ENCODE measurements around the gene PA2G4. TPM values are rescaled to one million over a fixed set of nuclear protein-coding genes. Genes with fewer than 3 reads are reported as not detected.

The PA2G4 gene
- total RNA-seq, 1 experiment from 2014 or later: 205 TPM

GRCh38 chr12:56157201-56158028 lies 53.1 kb downstream of the PA2G4 start:
- H3K9me3 Mint-ChIP-seq (ENCODE audit: unreplicated experiment): no peaks in the 10 kb centered on the region
- ChIA-PET CTCF (interaction anchor here (0.6 to 2.6 kb wide), 3 partner anchors 38 to 47 kb away, joined by 4 to 30 read pairs (median 19); partner anchors contain the start of gene ZC3H10), POLR2A (interaction anchor here (0.6 to 7.6 kb wide), 16 partner anchors 8 to 419 kb away, joined by 3 to 146 read pairs (median 8); partner anchors contain the start of genes ESYT1, RNF41, RPL41 and SMARCC2)
- TF ChIP-seq, protein P1, sequence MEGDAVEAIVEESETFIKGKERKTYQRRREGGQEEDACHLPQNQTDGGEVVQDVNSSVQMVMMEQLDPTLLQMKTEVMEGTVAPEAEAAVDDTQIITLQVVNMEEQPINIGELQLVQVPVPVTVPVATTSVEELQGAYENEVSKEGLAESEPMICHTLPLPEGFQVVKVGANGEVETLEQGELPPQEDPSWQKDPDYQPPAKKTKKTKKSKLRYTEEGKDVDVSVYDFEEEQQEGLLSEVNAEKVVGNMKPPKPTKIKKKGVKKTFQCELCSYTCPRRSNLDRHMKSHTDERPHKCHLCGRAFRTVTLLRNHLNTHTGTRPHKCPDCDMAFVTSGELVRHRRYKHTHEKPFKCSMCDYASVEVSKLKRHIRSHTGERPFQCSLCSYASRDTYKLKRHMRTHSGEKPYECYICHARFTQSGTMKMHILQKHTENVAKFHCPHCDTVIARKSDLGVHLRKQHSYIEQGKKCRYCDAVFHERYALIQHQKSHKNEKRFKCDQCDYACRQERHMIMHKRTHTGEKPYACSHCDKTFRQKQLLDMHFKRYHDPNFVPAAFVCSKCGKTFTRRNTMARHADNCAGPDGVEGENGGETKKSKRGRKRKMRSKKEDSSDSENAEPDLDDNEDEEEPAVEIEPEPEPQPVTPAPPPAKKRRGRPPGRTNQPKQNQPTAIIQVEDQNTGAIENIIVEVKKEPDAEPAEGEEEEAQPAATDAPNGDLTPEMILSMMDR (IDR thresholded peaks at IDR 0.05; ENCODE audit: unreplicated experiment): peak; percentile 56
- H3K27me3 Mint-ChIP-seq (ENCODE audit: insufficient read depth, unreplicated experiment): no peaks in the 10 kb centered on the region
- H3K4me1 Mint-ChIP-seq (ENCODE audit: insufficient read depth, unreplicated experiment): peaks cover 38% of the 10 kb centered on the region
- BruUV-seq (replicated peaks): no TSS peak
- intact Hi-C loops (cut with micrococcal nuclease): loop anchor here (1.0 kb wide), 1 partner anchor 31 kb away; no protein-coding TSS in a partner anchor
- H3K27ac Mint-ChIP-seq (ENCODE audit: low read depth, unreplicated experiment): peak overlapping the region; percentile 100
- peaks cover 57% of the 10 kb centered on the region for H3K36me3 Mint-ChIP-seq (ENCODE audit: insufficient read depth, unreplicated experiment)
- peak; percentile 80 for DNase-seq (ENCODE audit: unreplicated experiment)
- H3K4me3 Mint-ChIP-seq (ENCODE audit: unreplicated experiment): peak overlapping the region; percentile 97

DNA sequence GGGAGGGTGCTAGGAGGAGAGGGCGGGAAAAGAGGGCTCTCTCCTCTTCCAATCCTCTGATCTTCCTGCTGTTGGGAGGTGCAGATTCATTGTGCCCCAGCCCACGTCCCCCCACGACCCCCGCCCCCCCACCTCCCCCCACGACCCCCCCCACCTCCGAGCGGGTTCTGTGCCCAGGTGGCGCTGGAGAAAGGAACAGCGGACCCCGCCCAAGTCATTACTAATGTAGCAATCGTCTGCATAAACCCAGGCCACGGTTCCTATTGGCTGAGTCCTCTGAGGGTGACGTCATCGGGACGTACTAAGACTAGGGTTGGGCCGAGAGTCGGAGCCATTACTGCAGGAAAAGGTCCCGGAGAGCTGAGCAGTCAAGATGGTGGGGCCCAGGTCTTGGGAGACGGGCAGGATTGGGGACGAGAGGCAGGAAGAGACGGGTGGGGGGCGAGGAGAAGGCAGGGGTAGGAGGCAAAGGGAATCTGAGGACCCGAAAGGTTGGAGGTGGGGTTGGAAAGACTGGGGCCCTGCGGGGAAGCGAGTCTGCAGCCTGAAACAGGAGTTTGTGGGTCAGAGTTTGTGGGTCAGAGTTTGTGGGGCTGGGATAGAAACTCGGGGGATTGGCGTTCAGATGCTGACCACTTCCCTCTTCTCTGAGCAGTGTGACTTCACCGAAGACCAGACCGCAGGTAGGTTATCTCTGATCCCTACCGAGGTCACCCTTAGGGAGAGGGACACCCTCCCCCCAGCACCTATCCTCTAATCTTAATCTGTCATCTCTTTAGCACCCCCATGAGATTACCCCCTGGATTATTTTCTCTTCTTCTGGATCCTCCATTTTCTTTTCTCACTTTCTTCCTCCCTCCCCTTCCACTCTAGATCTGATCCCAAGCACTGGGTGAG lies 53.9 kb downstream of the PA2G4 start, which contains the start of gene MYL6:
Gene MYL6 (plus strand): TSS at position 331 of the 897 bp plus-strand sequence. CDS start 43 bp downstream, at position 374.
- Mint-ChIP-seq H3K27me3 (ENCODE audit: insufficient read depth, unreplicated experiment) (no peaks in the 10 kb centered on the region), H3K9me3 (ENCODE audit: unreplicated experiment) (no peaks in the 10 kb centered on the region), H3K4me1 (ENCODE audit: insufficient read depth, unreplicated experiment) (peaks cover 35% of the 10 kb centered on the region), H3K36me3 (ENCODE audit: insufficient read depth, unreplicated experiment) (peaks cover 65% of the 10 kb centered on the region), H3K27ac (ENCODE audit: low read depth, unreplicated experiment) (peak within 1 kb of the TSS; percentile 100), H3K4me3 (ENCODE audit: unreplicated experiment) (peak within 1 kb of the TSS; percentile 97)
- ChIA-PET POLR2A (interaction anchor here (0.6 to 7.6 kb wide), 24 partner anchors 8 to 478 kb away, joined by 3 to 146 read pairs (median 6); partner anchors contain the start of genes COQ10A, ESYT1, PA2G4 and RNF41), CTCF (interaction anchor here (0.6 to 6.1 kb wide), 5 partner anchors 30 to 111 kb away, joined by 4 to 36 read pairs (median 15); partner anchors contain the start of genes SMARCC2 and ZC3H10)
- intact Hi-C loops (cut with micrococcal nuclease): no loop called here
- no TSS peak for BruUV-seq (replicated peaks)
- peak; percentile 98 for DNase-seq (ENCODE audit: unreplicated experiment)
- TF ChIP-seq, protein P1 (IDR thresholded peaks at IDR 0.05; ENCODE audit: unreplicated experiment): no peak

DNA sequence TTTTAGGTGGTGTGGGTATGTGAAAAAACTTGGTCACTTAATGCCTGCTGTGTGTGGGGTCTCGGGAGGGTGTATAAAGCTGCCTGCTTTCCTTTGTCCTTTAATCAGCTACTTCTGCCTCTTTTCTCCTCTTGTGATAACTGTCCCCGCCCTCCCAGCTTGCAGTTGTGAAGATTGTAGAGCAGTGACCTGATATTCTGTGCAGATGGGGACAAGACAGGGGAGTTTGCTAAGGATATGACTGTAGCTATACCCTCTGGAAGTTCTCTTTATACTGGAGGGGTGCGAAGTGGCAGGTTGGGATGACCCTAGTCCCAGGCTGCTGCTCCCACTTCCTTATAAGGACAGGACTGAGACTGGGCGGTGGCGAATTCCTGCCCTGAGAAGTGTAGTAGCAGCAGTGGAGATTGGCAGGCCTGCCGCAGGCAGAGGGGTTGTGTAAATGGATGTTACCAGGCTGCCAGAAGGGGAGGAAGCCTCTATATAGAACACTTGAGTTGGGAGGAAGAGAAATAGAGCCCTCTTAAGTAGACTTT lies 54.6 kb downstream of the PA2G4 start:
- POLR2A ChIA-PET: interaction anchor here (0.6 to 7.6 kb wide), 24 partner anchors 9 to 477 kb away, joined by 3 to 146 read pairs (median 6); partner anchors contain the start of genes CNPY2, COQ10A, ESYT1 and PA2G4
- Mint-ChIP-seq H3K36me3 (ENCODE audit: insufficient read depth, unreplicated experiment) (peaks cover 73% of the 10 kb centered on the region), H3K4me3 (ENCODE audit: unreplicated experiment) (peak overlapping the region; percentile 97), H3K4me1 (ENCODE audit: insufficient read depth, unreplicated experiment) (peaks cover 28% of the 10 kb centered on the region), H3K27me3 (ENCODE audit: insufficient read depth, unreplicated experiment) (no peaks in the 10 kb centered on the region), H3K27ac (ENCODE audit: low read depth, unreplicated experiment) (peak overlapping the region; percentile 100), H3K9me3 (ENCODE audit: unreplicated experiment) (no peaks in the 10 kb centered on the region)
- intact Hi-C loops (cut with micrococcal nuclease): no loop called here
- DNase-seq (ENCODE audit: unreplicated experiment): peak; percentile 84
- CTCF ChIA-PET: interaction anchor here (0.5 to 6.1 kb wide), 8 partner anchors 11 to 1549 kb away, joined by 3 to 36 read pairs (median 6); partner anchors contain the start of genes SMARCC2 and ZC3H10
- TF ChIP-seq, protein P1 (IDR thresholded peaks at IDR 0.05; ENCODE audit: unreplicated experiment): no peak
- BruUV-seq (replicated peaks): TSS peak; percentile 68

All from MCF 10A (cell line).